BE2C (cell line): Measurements from ENCODE around the gene ARHGEF12.

Experiments
- DNase-seq: peaks from one replicate; pipeline ENCODE4 v3.0.0-alpha.2; 2020
- H3K27me3 ChIP-seq: fragments of 250-450 bp; sonication (Bioruptor Pico); 2 replicates; pipeline ENCODE4 v1.5.1; 2020; ENCODE audit warnings: mild to moderate bottlenecking
- H3K36me3 ChIP-seq: fragments of 250-450 bp; sonication (Bioruptor Pico); 2 replicates; pipeline ENCODE4 v1.5.1; 2020; ENCODE audit warnings: mild to moderate bottlenecking
- H3K4me1 ChIP-seq: fragments of 250-450 bp; sonication (Bioruptor Pico); 2 replicates; pipeline ENCODE4 v1.5.1; 2020
- H3K4me3 ChIP-seq: 2 replicates; pipeline ENCODE4 v1.5.1; 2011; ENCODE audit warnings: low read depth, low read length
- H3K9me3 ChIP-seq: fragments of 250-450 bp; sonication (Bioruptor Pico); 2 replicates; pipeline ENCODE4 v1.5.1; 2020
- TF ChIP-seq, protein P1 (sequence below): IDR thresholded peaks from 2 replicates; pipeline ENCODE4 v1.5.1; 2012; ENCODE audit warnings: mild to moderate bottlenecking, low read depth, low read length

Gene ARHGEF12

DNA sequence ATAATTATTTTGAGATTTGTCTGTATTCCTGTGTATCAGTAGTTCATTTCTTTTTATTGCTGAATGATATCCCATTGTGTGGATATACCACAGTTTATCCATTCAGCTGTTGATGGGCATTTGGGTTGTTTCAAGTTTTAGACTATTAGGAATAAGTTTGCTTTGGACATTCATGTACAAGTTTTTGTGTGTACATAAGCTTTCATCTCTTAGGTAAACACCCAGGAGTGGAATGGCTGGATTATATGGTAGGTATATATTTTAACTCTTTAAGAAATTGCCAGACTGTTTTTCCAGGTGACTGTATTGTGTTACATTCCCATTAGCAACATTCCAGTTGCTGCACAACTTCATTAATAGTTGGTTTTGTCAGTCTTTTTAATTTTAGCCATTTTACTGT is 52.0 kb downstream of the ARHGEF12 start:
- no peaks in the 10 kb centered on the region for H3K27me3 ChIP-seq
- peaks cover 24% of the 10 kb centered on the region for H3K4me1 ChIP-seq
- no peaks in the 10 kb centered on the region for H3K36me3 ChIP-seq
- H3K9me3 ChIP-seq = no peaks in the 10 kb centered on the region
- no peak overlapping the region for H3K4me3 ChIP-seq
- TF ChIP-seq, protein P1, sequence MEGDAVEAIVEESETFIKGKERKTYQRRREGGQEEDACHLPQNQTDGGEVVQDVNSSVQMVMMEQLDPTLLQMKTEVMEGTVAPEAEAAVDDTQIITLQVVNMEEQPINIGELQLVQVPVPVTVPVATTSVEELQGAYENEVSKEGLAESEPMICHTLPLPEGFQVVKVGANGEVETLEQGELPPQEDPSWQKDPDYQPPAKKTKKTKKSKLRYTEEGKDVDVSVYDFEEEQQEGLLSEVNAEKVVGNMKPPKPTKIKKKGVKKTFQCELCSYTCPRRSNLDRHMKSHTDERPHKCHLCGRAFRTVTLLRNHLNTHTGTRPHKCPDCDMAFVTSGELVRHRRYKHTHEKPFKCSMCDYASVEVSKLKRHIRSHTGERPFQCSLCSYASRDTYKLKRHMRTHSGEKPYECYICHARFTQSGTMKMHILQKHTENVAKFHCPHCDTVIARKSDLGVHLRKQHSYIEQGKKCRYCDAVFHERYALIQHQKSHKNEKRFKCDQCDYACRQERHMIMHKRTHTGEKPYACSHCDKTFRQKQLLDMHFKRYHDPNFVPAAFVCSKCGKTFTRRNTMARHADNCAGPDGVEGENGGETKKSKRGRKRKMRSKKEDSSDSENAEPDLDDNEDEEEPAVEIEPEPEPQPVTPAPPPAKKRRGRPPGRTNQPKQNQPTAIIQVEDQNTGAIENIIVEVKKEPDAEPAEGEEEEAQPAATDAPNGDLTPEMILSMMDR = no peak
- no peak for DNase-seq

DNA sequence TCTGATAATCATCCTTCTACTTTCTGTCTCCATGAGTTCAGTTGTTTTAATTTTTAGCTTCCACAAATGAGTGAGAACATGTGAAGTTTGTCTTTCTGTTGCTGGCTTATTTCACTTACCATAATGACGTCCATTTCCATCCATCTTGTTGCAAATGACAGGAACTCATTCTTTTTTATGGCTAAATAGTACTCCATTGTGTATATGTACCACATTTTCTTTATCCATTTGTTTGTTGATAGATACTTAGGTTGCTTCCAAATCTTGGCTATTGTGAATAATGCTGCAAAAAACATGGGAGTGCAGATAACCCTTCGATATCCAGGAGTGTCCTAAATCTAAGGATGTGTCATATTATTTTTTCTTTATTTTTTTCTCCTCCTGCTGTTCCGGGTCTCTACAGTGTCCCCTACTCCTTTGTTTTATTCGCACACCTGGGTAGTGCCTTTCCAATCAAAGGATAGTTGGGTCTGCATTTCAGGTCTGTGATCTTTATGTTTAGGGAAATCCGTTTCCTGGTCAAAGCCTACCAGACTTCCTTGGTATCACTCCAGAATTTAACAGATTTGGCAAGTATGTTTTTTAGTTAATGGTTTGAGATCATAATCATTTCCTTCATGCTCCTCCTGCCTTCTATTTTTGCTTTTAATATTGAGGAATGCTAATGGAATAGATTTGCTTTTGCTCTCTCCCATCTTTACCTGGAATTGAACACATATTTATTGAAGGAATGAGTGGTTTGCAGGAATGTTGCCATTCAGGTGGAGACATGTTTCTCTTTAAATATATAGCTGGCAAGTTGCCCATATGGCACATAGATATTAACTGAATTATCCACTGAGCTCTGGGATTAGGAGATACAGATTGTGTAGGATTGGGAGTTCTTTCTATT is 53.7 kb downstream of the ARHGEF12 start:
- Histone ChIP-seq H3K36me3 (no peaks in the 10 kb centered on the region), H3K27me3 (no peaks in the 10 kb centered on the region), H3K4me3 (no peak overlapping the region), H3K4me1 (peaks cover 13% of the 10 kb centered on the region), H3K9me3 (no peaks in the 10 kb centered on the region)
- no peak for DNase-seq
- TF ChIP-seq, protein P1 = no peak

DNA sequence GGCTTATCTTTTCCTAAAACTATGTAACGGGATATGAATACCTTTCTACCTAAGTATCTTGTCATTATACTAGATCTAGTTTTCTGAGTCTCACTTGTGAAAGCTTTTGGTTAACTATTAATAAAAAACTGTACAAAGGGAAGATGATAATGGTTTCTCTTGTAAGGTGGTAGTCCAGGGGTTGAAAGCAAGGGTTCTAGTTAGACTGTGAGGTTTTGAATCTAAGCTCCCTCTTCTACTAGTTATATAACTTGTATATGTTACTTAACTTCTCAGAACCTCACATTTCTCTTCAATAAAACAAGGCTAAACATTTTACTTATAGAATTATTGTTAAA is 54.3 kb downstream of the ARHGEF12 start:
- no peak for DNase-seq
- TF ChIP-seq, protein P1 = no peak
- no peaks in the 10 kb centered on the region for H3K9me3 ChIP-seq
- H3K4me1 ChIP-seq = peaks cover 9% of the 10 kb centered on the region
- no peaks in the 10 kb centered on the region for H3K36me3 ChIP-seq
- H3K4me3 ChIP-seq = no peak overlapping the region
- H3K27me3 ChIP-seq = no peaks in the 10 kb centered on the region

DNA sequence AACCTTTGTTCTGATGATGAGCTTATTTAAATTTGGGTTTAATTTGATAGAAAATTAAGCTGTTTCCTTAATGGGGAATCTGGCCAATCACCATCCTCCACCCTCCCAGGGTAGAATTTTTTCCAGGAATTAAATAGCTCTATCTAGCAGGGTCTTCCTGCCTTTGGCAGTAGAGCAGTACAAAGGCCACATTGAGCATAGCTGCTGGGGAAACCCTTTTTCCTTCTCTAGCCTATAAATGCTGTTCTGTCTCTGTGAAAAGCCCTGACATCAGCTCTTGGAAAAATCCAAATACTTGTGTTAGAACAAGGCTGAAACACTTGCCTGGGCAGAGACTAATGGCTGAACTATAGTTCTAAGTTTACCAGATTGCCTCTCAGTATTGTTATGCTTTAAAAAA is 55.1 kb downstream of the ARHGEF12 start:
- TF ChIP-seq, protein P1 = no peak
- no peak for DNase-seq
- no peaks in the 10 kb centered on the region for H3K27me3 ChIP-seq
- H3K4me1 ChIP-seq = peaks cover 9% of the 10 kb centered on the region
- no peak overlapping the region for H3K4me3 ChIP-seq
- no peaks in the 10 kb centered on the region for H3K9me3 ChIP-seq
- no peaks in the 10 kb centered on the region for H3K36me3 ChIP-seq

DNA sequence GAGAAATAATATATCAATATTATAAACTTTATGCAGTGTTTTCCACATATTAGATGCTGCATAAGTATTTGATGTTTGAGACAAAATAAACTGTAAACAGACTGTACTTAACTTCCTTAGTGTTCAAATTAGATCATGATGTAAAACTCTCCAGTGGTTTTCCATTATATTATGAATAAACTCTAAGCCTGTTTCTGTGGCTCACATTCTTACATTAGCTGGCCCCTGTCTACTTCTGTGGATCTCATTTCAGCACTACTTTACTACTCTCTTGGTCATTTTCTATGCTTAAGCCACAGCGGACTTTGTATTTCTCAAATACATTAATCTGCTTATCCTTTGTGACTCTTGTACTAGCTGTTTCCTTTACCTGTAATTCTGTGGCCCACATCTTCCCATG is 55.6 kb downstream of the ARHGEF12 start:
- no peak for DNase-seq

DNA sequence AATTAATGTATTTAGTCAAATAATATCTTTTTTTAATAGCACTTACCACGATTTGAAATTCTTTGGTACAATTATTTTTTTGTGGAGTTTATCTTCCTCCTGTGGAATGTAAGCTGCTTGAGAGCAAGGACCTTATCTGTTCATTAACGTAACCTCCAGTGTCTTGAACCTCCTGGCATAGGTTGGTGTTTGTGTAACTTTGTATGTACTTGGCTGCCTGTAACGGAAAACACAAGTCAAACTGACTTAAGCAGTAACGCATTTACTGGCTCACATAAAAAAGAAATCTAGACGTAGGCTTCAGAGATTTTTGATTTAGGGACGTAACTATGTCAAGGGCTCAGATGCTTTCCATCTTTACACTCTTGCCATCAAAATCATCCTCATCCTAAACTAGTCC is 56.1 kb downstream of the ARHGEF12 start:
- TF ChIP-seq, protein P1 = no peak
- Histone ChIP-seq H3K4me1 (peaks cover 4% of the 10 kb centered on the region; the same call in 1 of the 2 replicates), H3K4me3 (no peak overlapping the region), H3K27me3 (no peaks in the 10 kb centered on the region), H3K9me3 (no peaks in the 10 kb centered on the region), H3K36me3 (no peaks in the 10 kb centered on the region)
- DNase-seq = no peak

More for the DNA sequence above, 55.6 kb downstream of the ARHGEF12 start:
- TF ChIP-seq, protein P1 = no peak
- Histone ChIP-seq H3K4me1 (peaks cover 6% of the 10 kb centered on the region), H3K27me3 (no peaks in the 10 kb centered on the region), H3K9me3 (no peaks in the 10 kb centered on the region), H3K36me3 (no peaks in the 10 kb centered on the region), H3K4me3 (no peak overlapping the region)
